ENCODE measurements around the gene PPP1R1B.
A peak's percentile ranks its signal among the peaks of the same experiment; 100 is the strongest.

PPP1R1B gene

DNA sequence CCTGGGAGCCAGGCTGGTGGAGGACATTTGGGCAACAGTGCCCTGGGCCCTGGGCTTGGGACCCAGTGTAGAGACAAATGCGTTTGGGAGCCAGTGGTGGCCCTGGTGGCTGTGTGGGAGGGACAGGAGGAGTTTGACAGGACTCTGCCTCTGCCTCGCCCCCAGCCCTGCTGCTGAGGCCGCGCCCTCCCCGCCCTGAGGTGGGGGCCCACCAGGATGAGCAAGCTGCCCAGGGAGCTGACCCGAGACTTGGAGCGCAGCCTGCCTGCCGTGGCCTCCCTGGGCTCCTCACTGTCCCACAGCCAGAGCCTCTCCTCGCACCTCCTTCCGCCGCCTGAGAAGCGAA, 26.5 kb downstream of the PPP1R1B start:
- TF ChIP-seq CTCF (IDR thresholded peaks at IDR 0.05; ENCODE audit: low read depth, low read length): no peak
- DNase-seq (ENCODE audit: low read depth, low spot score): no peak
- H3K4me3 ChIP-seq (ENCODE audit: low read depth, low read length): no peak overlapping the region
- in situ Hi-C loops (cut with HindIII; ENCODE audit: low sequenced_read_pairs): no loop called here

- no peak overlapping the region for H3K4me3 ChIP-seq (ENCODE audit: low read depth, low read length)
- DNase-seq (ENCODE audit: low read depth, low spot score): no peak
- in situ Hi-C loops (cut with HindIII; ENCODE audit: low sequenced_read_pairs): no loop called here
- peak; percentile 94 for TF ChIP-seq CTCF (IDR thresholded peaks at IDR 0.05; ENCODE audit: low read depth, low read length)
Measured at GRCh38 chr17:39653662-39654331, 27.0 kb downstream of the PPP1R1B start.

GRCh38 chr17:39655105-39655504, 28.4 kb downstream of the PPP1R1B start:
- in situ Hi-C loops (cut with HindIII; ENCODE audit: low sequenced_read_pairs): no loop called here
- no peak for TF ChIP-seq CTCF (IDR thresholded peaks at IDR 0.05; ENCODE audit: low read depth, low read length)
- no peak overlapping the region for H3K4me3 ChIP-seq (ENCODE audit: low read depth, low read length)
- DNase-seq (ENCODE audit: low read depth, low spot score): no peak

DNA sequence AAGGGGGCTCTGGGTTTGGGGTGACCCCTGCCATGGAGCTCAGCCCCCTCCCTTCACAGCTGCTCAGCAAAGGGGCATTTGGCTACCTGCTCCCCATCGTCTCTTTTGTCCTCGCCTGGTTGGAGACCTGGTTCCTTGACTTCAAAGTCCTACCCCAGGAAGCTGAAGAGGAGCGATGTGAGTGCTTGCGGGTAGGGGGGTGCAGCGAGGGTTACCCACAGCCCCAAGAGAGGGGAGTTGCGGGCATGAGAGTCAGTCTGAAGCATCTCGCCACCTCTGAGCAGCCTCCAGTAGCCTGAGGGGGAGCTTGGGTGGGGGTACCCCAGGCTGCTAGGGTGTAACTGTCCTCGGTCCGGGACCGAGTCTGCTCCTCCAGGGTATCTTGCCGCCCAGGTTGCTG, 31.6 kb downstream of the PPP1R1B start:
- TF ChIP-seq CTCF (IDR thresholded peaks at IDR 0.05; ENCODE audit: low read depth, low read length): no peak
- in situ Hi-C loops (cut with HindIII; ENCODE audit: low sequenced_read_pairs): no loop called here
- H3K4me3 ChIP-seq (ENCODE audit: low read depth, low read length): no peak overlapping the region
- DNase-seq (ENCODE audit: low read depth, low spot score): no peak

DNA sequence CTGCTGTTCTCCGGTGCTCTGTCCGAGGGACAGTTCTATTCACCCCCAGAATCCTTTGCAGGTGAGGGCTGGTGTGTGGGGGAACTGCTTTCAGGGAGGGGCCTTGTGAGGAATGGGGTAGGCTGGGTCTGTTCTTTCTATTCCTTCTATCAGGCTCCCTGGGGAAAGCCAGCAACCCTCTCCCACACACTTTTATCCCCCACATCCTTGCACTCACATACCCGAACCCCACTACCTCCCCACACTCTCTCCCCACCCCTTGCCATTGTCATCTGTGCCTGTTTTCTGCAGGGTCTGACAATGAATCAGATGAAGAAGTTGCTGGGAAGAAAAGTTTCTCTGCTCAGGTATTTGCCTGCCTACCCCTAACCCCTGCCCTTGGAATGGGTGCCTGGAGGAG, 32.0 kb downstream of the PPP1R1B start:
- in situ Hi-C loops (cut with HindIII; ENCODE audit: low sequenced_read_pairs): no loop called here
- DNase-seq (ENCODE audit: low read depth, low spot score): no peak
- no peak overlapping the region for H3K4me3 ChIP-seq (ENCODE audit: low read depth, low read length)
- TF ChIP-seq CTCF (IDR thresholded peaks at IDR 0.05; ENCODE audit: low read depth, low read length): no peak

DNA sequence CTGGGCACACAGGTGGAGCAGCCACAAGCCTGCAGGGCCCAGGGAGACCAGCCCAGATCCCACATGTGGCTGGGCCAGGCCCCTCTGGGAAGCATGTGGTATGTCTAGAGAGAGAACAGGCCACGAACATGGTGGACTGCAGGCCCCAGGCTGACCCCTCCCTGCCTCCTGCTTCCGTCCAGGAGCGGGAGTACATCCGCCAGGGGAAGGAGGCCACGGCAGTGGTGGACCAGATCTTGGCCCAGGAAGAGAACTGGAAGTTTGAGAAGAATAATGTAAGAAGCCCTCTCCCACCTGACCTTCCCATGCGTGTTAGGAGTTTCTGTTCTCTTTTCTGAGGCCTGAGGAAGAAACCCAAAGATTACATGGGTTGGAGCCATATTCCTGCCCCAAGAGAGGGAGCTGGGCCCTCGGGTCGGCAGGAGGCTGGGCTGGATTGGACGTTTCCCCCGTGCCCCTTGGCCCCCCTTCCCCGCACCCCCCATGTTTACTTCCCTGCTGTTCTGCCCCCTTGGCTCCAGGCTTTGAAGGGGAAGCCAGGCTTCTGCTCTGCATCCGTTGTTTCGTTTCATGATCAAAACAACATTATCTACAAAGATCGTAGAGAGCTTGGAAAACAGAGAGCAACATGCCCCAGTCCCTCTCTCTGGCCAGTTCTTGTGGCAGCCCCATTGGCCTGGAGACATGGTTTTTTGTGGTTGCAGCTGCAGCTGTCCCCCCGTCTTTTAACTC, 32.7 kb downstream of the PPP1R1B start:
- no peak overlapping the region for H3K4me3 ChIP-seq (ENCODE audit: low read depth, low read length)
- in situ Hi-C loops (cut with HindIII; ENCODE audit: low sequenced_read_pairs): no loop called here
- DNase-seq (ENCODE audit: low read depth, low spot score): no peak
- TF ChIP-seq CTCF (IDR thresholded peaks at IDR 0.05; ENCODE audit: low read depth, low read length): no peak
